Activated CD8-positive, alpha-beta memory T cell treated with anti-CD3 and anti-CD28 coated beads, Interleukin-2, amount 50 U/mL, for 1 hour (primary cell): ENCODE measurements around the gene C1orf105.
"Not testable (repeated sequence)": the region's sequence is repeated elsewhere in the genome, so short reads cannot be mapped to it uniquely, and the experiment has no call there.

Experiments
- DNase-seq: peaks from one replicate; pipeline ENCODE4 v3.0.0-alpha.2; 2020; ENCODE audit errors: extremely low read depth

The C1orf105 gene

GRCh38 chr1:172420385-172420784, at the start of gene C1orf105:
Gene C1orf105, plus strand, starts transcription at chr1:172420685. Its CDS starts 201 bp downstream, at chr1:172420886.
- DNase-seq: no peak

- not testable (repeated sequence) for DNase-seq
Measured at GRCh38 chr1:172371646-172372045, 48.8 kb upstream of the C1orf105 start.

- DNase-seq: no peak
Measured at GRCh38 chr1:172373864-172374263, 46.6 kb upstream of the C1orf105 start.

GRCh38 chr1:172375211-172375631, 45.3 kb upstream of the C1orf105 start:
- DNase-seq: no peak

GRCh38 chr1:172376431-172376830, 44.1 kb upstream of the C1orf105 start:
- no peak for DNase-seq

- no peak for DNase-seq
Measured at GRCh38 chr1:172377565-172377964, 42.9 kb upstream of the C1orf105 start.

- no peak for DNase-seq
Measured at GRCh38 chr1:172378109-172378760, 42.2 kb upstream of the C1orf105 start.

GRCh38 chr1:172380441-172381244, 39.8 kb upstream of the C1orf105 start:
- DNase-seq: no peak

- DNase-seq: no peak
Measured at GRCh38 chr1:172381946-172382345, 38.5 kb upstream of the C1orf105 start.

- DNase-seq: no peak
Measured at GRCh38 chr1:172382406-172382805, 38.1 kb upstream of the C1orf105 start.

GRCh38 chr1:172382990-172383389, 37.5 kb upstream of the C1orf105 start:
- no peak for DNase-seq

- no peak for DNase-seq
Measured at GRCh38 chr1:172383536-172383935, 36.9 kb upstream of the C1orf105 start.

GRCh38 chr1:172384656-172385055, 35.8 kb upstream of the C1orf105 start:
- DNase-seq: no peak

GRCh38 chr1:172386046-172386445, 34.4 kb upstream of the C1orf105 start:
- DNase-seq: no peak

- DNase-seq: no peak
Measured at GRCh38 chr1:172388490-172388889, 32.0 kb upstream of the C1orf105 start.

- no peak for DNase-seq
Measured at GRCh38 chr1:172390301-172390682, 30.2 kb upstream of the C1orf105 start.

- no peak for DNase-seq
Measured at GRCh38 chr1:172390683-172391551, 29.6 kb upstream of the C1orf105 start.

- DNase-seq: no peak
Measured at GRCh38 chr1:172391976-172392375, 28.5 kb upstream of the C1orf105 start.

GRCh38 chr1:172393354-172393753, 27.1 kb upstream of the C1orf105 start:
- no peak for DNase-seq

GRCh38 chr1:172394141-172394751, 26.2 kb upstream of the C1orf105 start:
- peak; percentile 22 for DNase-seq

- no peak for DNase-seq
Measured at GRCh38 chr1:172394811-172395210, 25.7 kb upstream of the C1orf105 start.

GRCh38 chr1:172395576-172395975, 24.9 kb upstream of the C1orf105 start:
- no peak for DNase-seq
